HepG2 (cell line): ENCODE results near the gene HILPDA. TPM values are rescaled to one million over a fixed set of nuclear protein-coding genes. Genes with fewer than 3 reads are reported as not detected.

Source experiments
- MYNN ChIP-seq: sonication (generic); formaldehyde crosslinking; IDR thresholded peaks from 2 replicates; pipeline ENCODE4 v1.4.0; 2020; ENCODE audit warnings: mild to moderate bottlenecking, low read depth, missing genetic modification reagents
- NCOA5 ChIP-seq: sonication (generic); formaldehyde crosslinking; IDR thresholded peaks from 2 replicates; pipeline ENCODE4 v1.4.0; 2020; ENCODE audit warnings: missing genetic modification reagents
- RORA ChIP-seq: sonication (generic); formaldehyde crosslinking; IDR thresholded peaks from 2 replicates; pipeline ENCODE4 v1.5.0; 2020; ENCODE audit warnings: mild to moderate bottlenecking, missing genetic modification reagents, moderate library complexity
- SPEN ChIP-seq: sonication (generic); formaldehyde crosslinking; IDR thresholded peaks from 2 replicates; pipeline ENCODE4 v1.5.1; 2020; ENCODE audit warnings: low read depth, mild to moderate bottlenecking, missing genetic modification reagents
- ZBTB1 ChIP-seq: sonication (generic); formaldehyde crosslinking; IDR thresholded peaks from 2 replicates; pipeline ENCODE4 v1.4.0; 2020; ENCODE audit warnings: missing genetic modification reagents, borderline replicate concordance
- ZKSCAN5 ChIP-seq: sonication (generic); formaldehyde crosslinking; IDR thresholded peaks from 2 replicates; pipeline ENCODE4 v1.5.1; 2020; ENCODE audit warnings: mild to moderate bottlenecking, missing genetic modification reagents
- ZNF615 ChIP-seq: sonication (generic); formaldehyde crosslinking; IDR thresholded peaks from 2 replicates; pipeline ENCODE4 v1.5.0; 2020; ENCODE audit warnings: mild to moderate bottlenecking, missing genetic modification reagents, borderline replicate concordance
- ZNF749 ChIP-seq: sonication (generic); formaldehyde crosslinking; IDR thresholded peaks from 2 replicates; pipeline ENCODE4 v1.8.0; 2022; ENCODE audit warnings: mild to moderate bottlenecking, missing genetic modification reagents, moderate library complexity, borderline replicate concordance
- ZSCAN25 ChIP-seq: sonication (generic); formaldehyde crosslinking; IDR thresholded peaks from 2 replicates; pipeline ENCODE4 v1.8.0; 2022; ENCODE audit warnings: mild to moderate bottlenecking, missing genetic modification reagents
- polyA plus RNA-seq, 8 experiments: library from polyadenylated mRNA; depleted of rRNA in 3 of 8; stranded (reverse) in 7 of 8; unstranded in 1 of 8; fragments of >200 nt; fragmentation: Illumina TruSeq in 4 of 8; extraction: Trizol in 4 of 8; gene quantifications; 2 replicates each; pipeline versions ENCODE4 v1.2.1 to v1.2.3, GENCODE V29; 2011 to 2016; ENCODE audit warnings: low read depth in 4 of 8, missing spikeins in 1 of 8, mixed read lengths in 1 of 8; ENCODE audit not compliant: insufficient read depth in 1 of 8
- total RNA-seq, 5 experiments: library from RNA; depleted of rRNA; stranded (reverse); fragments of >200 nt; fragmentation: Illumina TruSeq; extraction: Trizol; gene quantifications; 2 replicates each; pipeline ENCODE4 v1.2.3, GENCODE V29; 2016; ENCODE audit warnings: low read depth in 1 of 5
- TF ChIP-seq, protein P1 (sequence below): sonication (generic); formaldehyde crosslinking; IDR thresholded peaks from 2 replicates; pipeline ENCODE4 v1.4.0; 2020; ENCODE audit warnings: missing genetic modification reagents
- TF ChIP-seq, protein P2 (sequence below): sonication (generic); formaldehyde crosslinking; conservative IDR thresholded peaks from 2 replicates; pipeline ENCODE4 v1.8.0; 2022; ENCODE audit warnings: low read depth, missing genetic modification reagents
- TF ChIP-seq, protein P3 (sequence below): sonication (generic); formaldehyde crosslinking; IDR thresholded peaks from 2 replicates; pipeline ENCODE4 v1.5.0; 2020; ENCODE audit warnings: missing genetic modification reagents, mild to moderate bottlenecking, borderline replicate concordance
- TF ChIP-seq, protein P4 (sequence below): sonication (generic); formaldehyde crosslinking; IDR thresholded peaks from 2 replicates; pipeline ENCODE4 v1.9.0; 2021; ENCODE audit warnings: mild to moderate bottlenecking, missing genetic modification reagents
- TF ChIP-seq, protein P5 (sequence below): sonication (generic); formaldehyde crosslinking; IDR thresholded peaks from 2 replicates; pipeline ENCODE4 v1.4.0; 2020; ENCODE audit warnings: mild to moderate bottlenecking, missing genetic modification reagents

HILPDA gene
- total and polyA plus RNA-seq, 2 of the 13 experiments (the other 11 are each of a cell fraction or from before 2014, with no cell fraction given) = 11.1 to 44.0 TPM

DNA sequence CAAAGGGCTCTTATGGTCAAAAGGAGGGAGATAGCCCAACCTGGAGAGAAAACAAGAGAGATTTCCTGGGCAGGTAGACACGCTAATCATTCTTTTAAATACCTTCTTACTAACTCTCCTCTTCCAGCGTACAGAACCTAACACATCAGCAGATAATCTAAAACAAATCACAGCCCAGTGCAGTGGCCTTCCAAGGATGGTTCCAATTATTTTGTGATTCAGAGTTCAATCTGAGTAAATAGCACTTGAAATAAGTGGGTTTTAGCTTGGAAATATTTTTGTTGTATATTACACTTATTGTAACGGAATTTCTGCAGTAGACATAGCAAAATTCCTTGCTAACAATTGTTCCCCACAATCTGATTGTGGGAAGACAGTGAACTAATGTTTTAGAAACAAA, 38.6 kb upstream of the HILPDA start (continued):
- TF ChIP-seq, protein P1, sequence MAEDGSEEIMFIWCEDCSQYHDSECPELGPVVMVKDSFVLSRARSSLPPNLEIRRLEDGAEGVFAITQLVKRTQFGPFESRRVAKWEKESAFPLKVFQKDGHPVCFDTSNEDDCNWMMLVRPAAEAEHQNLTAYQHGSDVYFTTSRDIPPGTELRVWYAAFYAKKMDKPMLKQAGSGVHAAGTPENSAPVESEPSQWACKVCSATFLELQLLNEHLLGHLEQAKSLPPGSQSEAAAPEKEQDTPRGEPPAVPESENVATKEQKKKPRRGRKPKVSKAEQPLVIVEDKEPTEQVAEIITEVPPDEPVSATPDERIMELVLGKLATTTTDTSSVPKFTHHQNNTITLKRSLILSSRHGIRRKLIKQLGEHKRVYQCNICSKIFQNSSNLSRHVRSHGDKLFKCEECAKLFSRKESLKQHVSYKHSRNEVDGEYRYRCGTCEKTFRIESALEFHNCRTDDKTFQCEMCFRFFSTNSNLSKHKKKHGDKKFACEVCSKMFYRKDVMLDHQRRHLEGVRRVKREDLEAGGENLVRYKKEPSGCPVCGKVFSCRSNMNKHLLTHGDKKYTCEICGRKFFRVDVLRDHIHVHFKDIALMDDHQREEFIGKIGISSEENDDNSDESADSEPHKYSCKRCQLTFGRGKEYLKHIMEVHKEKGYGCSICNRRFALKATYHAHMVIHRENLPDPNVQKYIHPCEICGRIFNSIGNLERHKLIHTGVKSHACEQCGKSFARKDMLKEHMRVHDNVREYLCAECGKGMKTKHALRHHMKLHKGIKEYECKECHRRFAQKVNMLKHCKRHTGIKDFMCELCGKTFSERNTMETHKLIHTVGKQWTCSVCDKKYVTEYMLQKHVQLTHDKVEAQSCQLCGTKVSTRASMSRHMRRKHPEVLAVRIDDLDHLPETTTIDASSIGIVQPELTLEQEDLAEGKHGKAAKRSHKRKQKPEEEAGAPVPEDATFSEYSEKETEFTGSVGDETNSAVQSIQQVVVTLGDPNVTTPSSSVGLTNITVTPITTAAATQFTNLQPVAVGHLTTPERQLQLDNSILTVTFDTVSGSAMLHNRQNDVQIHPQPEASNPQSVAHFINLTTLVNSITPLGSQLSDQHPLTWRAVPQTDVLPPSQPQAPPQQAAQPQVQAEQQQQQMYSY = no peak
- TF ChIP-seq SPEN (CRISPR knock-in tag) = no peak
- TF ChIP-seq MYNN = no peak
- TF ChIP-seq, protein P2, sequence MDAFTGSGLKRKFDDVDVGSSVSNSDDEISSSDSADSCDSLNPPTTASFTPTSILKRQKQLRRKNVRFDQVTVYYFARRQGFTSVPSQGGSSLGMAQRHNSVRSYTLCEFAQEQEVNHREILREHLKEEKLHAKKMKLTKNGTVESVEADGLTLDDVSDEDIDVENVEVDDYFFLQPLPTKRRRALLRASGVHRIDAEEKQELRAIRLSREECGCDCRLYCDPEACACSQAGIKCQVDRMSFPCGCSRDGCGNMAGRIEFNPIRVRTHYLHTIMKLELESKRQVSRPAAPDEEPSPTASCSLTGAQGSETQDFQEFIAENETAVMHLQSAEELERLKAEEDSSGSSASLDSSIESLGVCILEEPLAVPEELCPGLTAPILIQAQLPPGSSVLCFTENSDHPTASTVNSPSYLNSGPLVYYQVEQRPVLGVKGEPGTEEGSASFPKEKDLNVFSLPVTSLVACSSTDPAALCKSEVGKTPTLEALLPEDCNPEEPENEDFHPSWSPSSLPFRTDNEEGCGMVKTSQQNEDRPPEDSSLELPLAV (CRISPR knock-in tag) = no peak
- TF ChIP-seq, protein P3, sequence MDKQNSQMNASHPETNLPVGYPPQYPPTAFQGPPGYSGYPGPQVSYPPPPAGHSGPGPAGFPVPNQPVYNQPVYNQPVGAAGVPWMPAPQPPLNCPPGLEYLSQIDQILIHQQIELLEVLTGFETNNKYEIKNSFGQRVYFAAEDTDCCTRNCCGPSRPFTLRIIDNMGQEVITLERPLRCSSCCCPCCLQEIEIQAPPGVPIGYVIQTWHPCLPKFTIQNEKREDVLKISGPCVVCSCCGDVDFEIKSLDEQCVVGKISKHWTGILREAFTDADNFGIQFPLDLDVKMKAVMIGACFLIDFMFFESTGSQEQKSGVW = no peak
- TF ChIP-seq ZNF615 = no peak
- no peak for TF ChIP-seq ZKSCAN5 (CRISPR knock-in tag)
- TF ChIP-seq, protein P4, sequence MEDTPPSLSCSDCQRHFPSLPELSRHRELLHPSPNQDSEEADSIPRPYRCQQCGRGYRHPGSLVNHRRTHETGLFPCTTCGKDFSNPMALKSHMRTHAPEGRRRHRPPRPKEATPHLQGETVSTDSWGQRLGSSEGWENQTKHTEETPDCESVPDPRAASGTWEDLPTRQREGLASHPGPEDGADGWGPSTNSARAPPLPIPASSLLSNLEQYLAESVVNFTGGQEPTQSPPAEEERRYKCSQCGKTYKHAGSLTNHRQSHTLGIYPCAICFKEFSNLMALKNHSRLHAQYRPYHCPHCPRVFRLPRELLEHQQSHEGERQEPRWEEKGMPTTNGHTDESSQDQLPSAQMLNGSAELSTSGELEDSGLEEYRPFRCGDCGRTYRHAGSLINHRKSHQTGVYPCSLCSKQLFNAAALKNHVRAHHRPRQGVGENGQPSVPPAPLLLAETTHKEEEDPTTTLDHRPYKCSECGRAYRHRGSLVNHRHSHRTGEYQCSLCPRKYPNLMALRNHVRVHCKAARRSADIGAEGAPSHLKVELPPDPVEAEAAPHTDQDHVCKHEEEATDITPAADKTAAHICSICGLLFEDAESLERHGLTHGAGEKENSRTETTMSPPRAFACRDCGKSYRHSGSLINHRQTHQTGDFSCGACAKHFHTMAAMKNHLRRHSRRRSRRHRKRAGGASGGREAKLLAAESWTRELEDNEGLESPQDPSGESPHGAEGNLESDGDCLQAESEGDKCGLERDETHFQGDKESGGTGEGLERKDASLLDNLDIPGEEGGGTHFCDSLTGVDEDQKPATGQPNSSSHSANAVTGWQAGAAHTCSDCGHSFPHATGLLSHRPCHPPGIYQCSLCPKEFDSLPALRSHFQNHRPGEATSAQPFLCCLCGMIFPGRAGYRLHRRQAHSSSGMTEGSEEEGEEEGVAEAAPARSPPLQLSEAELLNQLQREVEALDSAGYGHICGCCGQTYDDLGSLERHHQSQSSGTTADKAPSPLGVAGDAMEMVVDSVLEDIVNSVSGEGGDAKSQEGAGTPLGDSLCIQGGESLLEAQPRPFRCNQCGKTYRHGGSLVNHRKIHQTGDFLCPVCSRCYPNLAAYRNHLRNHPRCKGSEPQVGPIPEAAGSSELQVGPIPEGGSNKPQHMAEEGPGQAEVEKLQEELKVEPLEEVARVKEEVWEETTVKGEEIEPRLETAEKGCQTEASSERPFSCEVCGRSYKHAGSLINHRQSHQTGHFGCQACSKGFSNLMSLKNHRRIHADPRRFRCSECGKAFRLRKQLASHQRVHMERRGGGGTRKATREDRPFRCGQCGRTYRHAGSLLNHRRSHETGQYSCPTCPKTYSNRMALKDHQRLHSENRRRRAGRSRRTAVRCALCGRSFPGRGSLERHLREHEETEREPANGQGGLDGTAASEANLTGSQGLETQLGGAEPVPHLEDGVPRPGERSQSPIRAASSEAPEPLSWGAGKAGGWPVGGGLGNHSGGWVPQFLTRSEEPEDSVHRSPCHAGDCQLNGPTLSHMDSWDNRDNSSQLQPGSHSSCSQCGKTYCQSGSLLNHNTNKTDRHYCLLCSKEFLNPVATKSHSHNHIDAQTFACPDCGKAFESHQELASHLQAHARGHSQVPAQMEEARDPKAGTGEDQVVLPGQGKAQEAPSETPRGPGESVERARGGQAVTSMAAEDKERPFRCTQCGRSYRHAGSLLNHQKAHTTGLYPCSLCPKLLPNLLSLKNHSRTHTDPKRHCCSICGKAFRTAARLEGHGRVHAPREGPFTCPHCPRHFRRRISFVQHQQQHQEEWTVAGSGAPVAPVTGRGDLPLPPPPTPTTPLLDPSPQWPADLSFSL = no peak
- no peak for TF ChIP-seq RORA (CRISPR knock-in tag)
- TF ChIP-seq, protein P5, sequence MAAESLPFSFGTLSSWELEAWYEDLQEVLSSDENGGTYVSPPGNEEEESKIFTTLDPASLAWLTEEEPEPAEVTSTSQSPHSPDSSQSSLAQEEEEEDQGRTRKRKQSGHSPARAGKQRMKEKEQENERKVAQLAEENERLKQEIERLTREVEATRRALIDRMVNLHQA (CRISPR knock-in tag) = no peak
- TF ChIP-seq ZNF749 (CRISPR knock-in tag) = no peak
- no peak for TF ChIP-seq NCOA5 (CRISPR knock-in tag)
- no peak for TF ChIP-seq ZSCAN25 (CRISPR knock-in tag)
- no peak for TF ChIP-seq ZBTB1 (CRISPR knock-in tag)
